GM19395 (cell line): ENCODE measurements around the gene GOLPH3.

Experiments used
- ATAC-seq: cut with Tn5 transposase; IDR thresholded peaks from one replicate; pipeline ENCODE4 v1.9.1; 2021; ENCODE audit warnings: mild to moderate bottlenecking, moderate library complexity; ENCODE audit not compliant: unreplicated experiment

The GOLPH3 gene

DNA sequence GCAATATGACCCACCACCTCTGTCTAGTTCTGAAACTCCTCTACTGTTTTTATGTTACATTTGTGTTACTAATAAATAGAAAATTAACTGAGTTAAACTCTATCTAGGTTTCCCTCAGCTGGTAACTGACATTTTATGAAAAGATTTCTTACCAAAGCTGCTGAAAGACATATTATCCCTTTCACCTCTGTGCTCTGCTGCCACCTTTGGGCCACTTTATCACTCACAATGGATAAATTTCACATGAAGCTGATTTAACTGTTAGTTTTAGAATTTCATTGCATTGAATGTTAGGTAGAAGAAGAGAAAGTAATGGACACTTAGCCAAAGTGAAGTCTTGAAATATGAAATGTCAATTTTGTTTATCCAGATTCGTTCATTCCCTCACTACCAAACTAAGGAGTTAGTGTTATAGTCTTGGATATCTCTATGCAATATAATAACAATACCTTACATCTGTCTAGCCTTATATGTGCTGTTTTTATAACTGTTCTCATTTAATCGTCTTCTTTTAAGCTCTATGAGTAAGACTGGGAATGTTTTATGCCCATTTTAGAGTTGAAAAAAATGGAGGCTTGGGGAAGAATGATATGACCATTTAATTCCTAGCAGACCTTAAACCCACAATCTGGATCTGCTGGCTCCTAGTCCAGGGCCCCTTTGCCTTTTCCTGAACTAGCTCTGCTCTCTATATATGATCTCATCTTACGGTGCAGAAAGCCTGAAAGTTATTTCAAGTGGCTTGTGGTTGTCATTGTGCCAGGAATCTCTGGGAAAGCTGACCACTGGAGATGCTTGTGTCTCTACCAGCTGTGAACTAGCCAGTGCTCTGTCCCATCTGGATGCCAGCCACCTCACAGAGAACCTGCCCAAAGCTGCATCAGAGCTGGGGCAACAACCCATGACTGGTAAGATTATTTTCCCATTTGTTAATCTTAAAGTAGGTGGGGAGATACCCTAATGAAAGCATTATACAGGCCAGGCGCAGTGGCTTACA, 97.1 kb downstream of the GOLPH3 start:
- no peak for ATAC-seq
